OCI-LY7 (cell line): Measurements from ENCODE around the gene ARHGEF40.

ENCODE experiments used
- EZH2phosphoT487 ChIP-seq: fragments of 200-600 bp; sonication (generic); IDR thresholded peaks from 2 replicates; pipeline ENCODE4 v1.6.1; 2018; ENCODE audit warnings: low read depth, borderline replicate concordance, mild to moderate bottlenecking, mixed run types, antibody characterized with exemption, low read length, moderate library complexity, mixed read lengths
- TF ChIP-seq, protein P1 (sequence below): fragments of 200-600 bp; sonication (generic); conservative IDR thresholded peaks from 2 replicates; pipeline ENCODE4 v1.5.1; 2014; ENCODE audit warnings: mild to moderate bottlenecking, antibody characterized with exemption, low read length, moderate library complexity, mixed read lengths

GRCh38 chr14:21043387-21043973, 26.6 kb upstream of the ARHGEF40 start:
- TF ChIP-seq, protein P1, sequence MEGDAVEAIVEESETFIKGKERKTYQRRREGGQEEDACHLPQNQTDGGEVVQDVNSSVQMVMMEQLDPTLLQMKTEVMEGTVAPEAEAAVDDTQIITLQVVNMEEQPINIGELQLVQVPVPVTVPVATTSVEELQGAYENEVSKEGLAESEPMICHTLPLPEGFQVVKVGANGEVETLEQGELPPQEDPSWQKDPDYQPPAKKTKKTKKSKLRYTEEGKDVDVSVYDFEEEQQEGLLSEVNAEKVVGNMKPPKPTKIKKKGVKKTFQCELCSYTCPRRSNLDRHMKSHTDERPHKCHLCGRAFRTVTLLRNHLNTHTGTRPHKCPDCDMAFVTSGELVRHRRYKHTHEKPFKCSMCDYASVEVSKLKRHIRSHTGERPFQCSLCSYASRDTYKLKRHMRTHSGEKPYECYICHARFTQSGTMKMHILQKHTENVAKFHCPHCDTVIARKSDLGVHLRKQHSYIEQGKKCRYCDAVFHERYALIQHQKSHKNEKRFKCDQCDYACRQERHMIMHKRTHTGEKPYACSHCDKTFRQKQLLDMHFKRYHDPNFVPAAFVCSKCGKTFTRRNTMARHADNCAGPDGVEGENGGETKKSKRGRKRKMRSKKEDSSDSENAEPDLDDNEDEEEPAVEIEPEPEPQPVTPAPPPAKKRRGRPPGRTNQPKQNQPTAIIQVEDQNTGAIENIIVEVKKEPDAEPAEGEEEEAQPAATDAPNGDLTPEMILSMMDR: no peak
- no peak for TF ChIP-seq EZH2phosphoT487
